Lung (tissue), 12 donors: ENCODE results near the gene TBC1D2. TPM values are rescaled to one million over a fixed set of nuclear protein-coding genes. Genes with fewer than 3 reads are reported as not detected.

ENCODE experiments used
- ATAC-seq: fragments of 200-7000 bp; cut with Tn5 transposase; one replicate; pipeline ENCODE4 v1.9.1; 2020; ENCODE audit warnings: moderate number of reproducible peaks; ENCODE audit not compliant: insufficient read depth, low FRiP score
- DNase-seq, 3 donors: peaks; one replicate each; pipeline ENCODE4 v3.0.0-alpha.2; 2013 to 2017
- H3K27ac ChIP-seq, 2 donors: one replicate each; pipeline ENCODE4 v1.5.1; 2013; ENCODE audit warnings: mild to moderate bottlenecking in 2 of 2, moderate library complexity in 2 of 2, control low read depth in 1 of 2, inconsistent platforms in 1 of 2, low read depth in 1 of 2, low read length in 1 of 2
- H3K27me3 ChIP-seq, 3 donors: one replicate each; pipeline ENCODE4 v1.5.1; 2013; ENCODE audit warnings: low read length in 2 of 3; ENCODE audit not compliant: control insufficient read depth in 3 of 3, insufficient read depth in 3 of 3
- H3K36me3 ChIP-seq, 4 donors: one replicate each; pipeline ENCODE4 v1.5.1; 2013; ENCODE audit warnings: low read length in 4 of 4, mild to moderate bottlenecking in 1 of 4, moderate library complexity in 1 of 4; ENCODE audit not compliant: control insufficient read depth in 4 of 4, insufficient read depth in 4 of 4
- H3K4me1 ChIP-seq, 5 donors: one replicate each; pipeline ENCODE4 v1.5.1; 2013; ENCODE audit warnings: low read length in 5 of 5, mild to moderate bottlenecking in 2 of 5, moderate library complexity in 1 of 5; ENCODE audit not compliant: control insufficient read depth in 5 of 5, insufficient read depth in 5 of 5
- H3K4me3 ChIP-seq: one replicate; pipeline ENCODE4 v1.5.1; 2013; ENCODE audit warnings: mild to moderate bottlenecking, control low read depth, moderate library complexity
- H3K9ac ChIP-seq, 2 donors: one replicate each; pipeline ENCODE4 v1.5.1; 2013; ENCODE audit warnings: low read length in 2 of 2, control low read depth in 1 of 2; ENCODE audit not compliant: insufficient read depth in 1 of 2
- H3K9me3 ChIP-seq, 4 donors: one replicate each; pipeline ENCODE4 v1.5.1; 2013; ENCODE audit warnings: low read length in 3 of 4, mild to moderate bottlenecking in 1 of 4, moderate library complexity in 1 of 4; ENCODE audit not compliant: control insufficient read depth in 4 of 4, insufficient read depth in 3 of 4
- CTCF ChIP-seq: IDR thresholded peaks from 2 replicates; pipeline ENCODE4 v1.5.1; 2012; ENCODE audit warnings: mild to moderate bottlenecking; ENCODE audit errors: control extremely low read depth, extremely low read depth
- WGBS, 2 donors: extraction: QIAGEN DNeasy Blood & Tissue Kit; methylation state at CpG; one replicate each; pipeline ENCODE4 v1.1.7; 2013; 5-methylcytosine and 5-hydroxymethylcytosine counted together
- polyA plus RNA-seq, 2 donors: library from polyadenylated mRNA; stranded (reverse); fragments of 200-250 nt; gene quantifications; one replicate each; pipeline ENCODE4 v1.2.1, GENCODE V29; 2013
- total RNA-seq, 2 donors: library from RNA; depleted of rRNA in 1 of 2; stranded (reverse); fragments of >200 nt in 1 of 2; gene quantifications; one replicate each; pipeline ENCODE4 v1.2.1, GENCODE V29; 2014 to 2021
- donor health status: control.
- donor health status: control.
- donor health status: Bipolar disorder and iron deficiency.
- donor health status: healthy.
- donor health status: DM: yes; HTN: yes; CAD: no.

Gene TBC1D2
- total and polyA plus RNA-seq, 4 donors, result 31.3 to 73.0 (median 56.1) TPM

DNA sequence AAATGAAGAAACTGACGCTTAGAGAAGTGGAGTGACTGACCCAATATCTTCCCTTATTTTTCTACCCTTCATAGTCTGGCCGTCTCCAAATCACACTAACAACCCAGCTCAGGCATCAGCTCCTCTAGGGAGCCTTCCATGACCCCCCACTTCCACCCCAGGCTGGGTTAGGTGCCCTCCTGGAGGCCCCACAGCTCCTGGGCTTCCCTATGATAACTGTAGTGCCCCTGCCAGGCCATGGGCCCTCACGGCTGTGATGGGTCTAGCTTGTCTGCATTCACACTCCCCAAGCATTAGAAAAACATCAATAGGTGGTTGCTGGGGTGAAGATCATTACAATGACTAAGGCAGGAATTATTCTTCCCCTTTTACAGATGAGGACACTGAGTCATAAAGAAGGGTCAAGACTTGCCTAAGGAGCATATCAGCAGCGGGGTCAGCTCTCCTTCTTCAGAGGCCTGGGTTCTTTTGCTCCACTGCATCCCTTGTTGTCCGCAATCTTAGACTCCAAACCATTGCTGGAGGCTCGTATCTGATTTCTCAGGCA is 70.4 kb downstream of the TBC1D2 start:
- Histone ChIP-seq H3K27me3 (no peaks in the 10 kb centered on the region), H3K27ac (no peak overlapping the region), H3K4me1 (peaks cover 0 to 8% (median 0%) of the 10 kb centered on the region in 5 donors), H3K9me3 (no peaks in the 10 kb centered on the region), H3K9ac (no peak overlapping the region), H3K36me3 (no peaks in the 10 kb centered on the region), H3K4me3 (no peak overlapping the region)
- 54 to 85% methylated on average over 6 of the region's 6 CpGs for WGBS, 2 donors
- DNase-seq (no peak), ATAC-seq (no peak)
- TF ChIP-seq CTCF, result no peak

GRCh38 chr9:98184326-98184725 is 71.1 kb downstream of the TBC1D2 start:
- H3K27me3 ChIP-seq, result no peaks in the 10 kb centered on the region
- H3K9ac ChIP-seq, result no peak overlapping the region
- H3K4me1 ChIP-seq, result peaks cover 0 to 8% (median 0%) of the 10 kb centered on the region in 5 donors
- TF ChIP-seq CTCF, result no peak
- ATAC-seq (no peak), DNase-seq (no peak)
- H3K9me3 ChIP-seq, result no peaks in the 10 kb centered on the region
- H3K27ac ChIP-seq, result no peak overlapping the region
- no peak overlapping the region for H3K4me3 ChIP-seq
- no peaks in the 10 kb centered on the region for H3K36me3 ChIP-seq
- WGBS, 2 donors, result 62 to 78% methylated on average over 6 of the region's 6 CpGs

- 87 to 90% methylated on average over 9 of the region's 9 CpGs for WGBS, 2 donors
- ATAC-seq, result no peak
- H3K4me1 ChIP-seq, result peaks cover 0 to 8% (median 0%) of the 10 kb centered on the region in 5 donors
- no peak overlapping the region for H3K27ac ChIP-seq
- H3K36me3 ChIP-seq, result no peaks in the 10 kb centered on the region
- no peaks in the 10 kb centered on the region for H3K27me3 ChIP-seq
- TF ChIP-seq CTCF, result no peak
- H3K9ac ChIP-seq, result no peak overlapping the region
- no peak overlapping the region for H3K4me3 ChIP-seq
- no peak for DNase-seq
- H3K9me3 ChIP-seq, result no peaks in the 10 kb centered on the region
These were observed 72.4 kb downstream of the TBC1D2 start for GRCh38 chr9:98182889-98183599.
